HEK293 (cell line): ENCODE results near the gene HSPA2.

Source experiments
- HIC1 ChIP-seq: fragments of 450-650 bp; formaldehyde crosslinking; IDR thresholded peaks from 2 replicates; pipeline ENCODE4 v1.5.1; 2016; ENCODE audit warnings: missing biosample characterization, missing genetic modification characterization
- KLF17 ChIP-seq: fragments of 450-650 bp; formaldehyde crosslinking; IDR thresholded peaks from 2 replicates; pipeline ENCODE4 v1.5.1; 2016; ENCODE audit warnings: missing biosample characterization, missing genetic modification characterization
- OSR2 ChIP-seq: fragments of 450-650 bp; formaldehyde crosslinking; IDR thresholded peaks from 2 replicates; pipeline ENCODE4 v1.5.1; 2016; ENCODE audit warnings: missing biosample characterization, missing genetic modification characterization
- PATZ1 ChIP-seq: fragments of 450-650 bp; formaldehyde crosslinking; IDR thresholded peaks from 2 replicates; pipeline ENCODE4 v1.5.1; 2016; ENCODE audit warnings: missing biosample characterization, missing genetic modification characterization
- ZBTB10 ChIP-seq: fragments of 450-650 bp; formaldehyde crosslinking; IDR thresholded peaks from 2 replicates; pipeline ENCODE4 v1.5.1; 2016; ENCODE audit warnings: missing biosample characterization, missing genetic modification characterization
- ZBTB11 ChIP-seq: fragments of 450-650 bp; formaldehyde crosslinking; conservative IDR thresholded peaks from 2 replicates; pipeline ENCODE4 v1.5.1; 2016; ENCODE audit warnings: low read depth, missing biosample characterization, missing genetic modification characterization
- ZBTB17 ChIP-seq: fragments of 450-650 bp; formaldehyde crosslinking; IDR thresholded peaks from 2 replicates; pipeline ENCODE4 v1.5.1; 2016; ENCODE audit warnings: missing biosample characterization, missing genetic modification characterization
- ZBTB6 ChIP-seq: fragments of 450-650 bp; formaldehyde crosslinking; IDR thresholded peaks from 2 replicates; pipeline ENCODE4 v1.5.1; 2017; ENCODE audit warnings: missing biosample characterization, missing genetic modification characterization
- ZNF202 ChIP-seq: fragments of 450-650 bp; formaldehyde crosslinking; IDR thresholded peaks from 2 replicates; pipeline ENCODE4 v1.5.1; 2016; ENCODE audit warnings: missing biosample characterization, missing genetic modification characterization, borderline replicate concordance
- ZNF335 ChIP-seq: fragments of 450-650 bp; formaldehyde crosslinking; conservative IDR thresholded peaks from 2 replicates; pipeline ENCODE4 v1.5.1; 2016; ENCODE audit warnings: missing biosample characterization, missing genetic modification characterization
- ZNF391 ChIP-seq: fragments of 450-650 bp; formaldehyde crosslinking; IDR thresholded peaks from 2 replicates; pipeline ENCODE4 v1.5.1; 2016; ENCODE audit warnings: low read depth, missing biosample characterization, missing genetic modification characterization, borderline replicate concordance
- ZNF394 ChIP-seq: fragments of 450-650 bp; formaldehyde crosslinking; IDR thresholded peaks from 2 replicates; pipeline ENCODE4 v1.5.1; 2016; ENCODE audit warnings: missing biosample characterization, missing genetic modification characterization, mild to moderate bottlenecking, moderate library complexity, borderline replicate concordance
- ZNF433 ChIP-seq: fragments of 450-650 bp; formaldehyde crosslinking; IDR thresholded peaks from 2 replicates; pipeline ENCODE4 v1.5.1; 2016; ENCODE audit warnings: missing biosample characterization, missing genetic modification characterization, low read depth
- ZNF488 ChIP-seq: fragments of 450-650 bp; formaldehyde crosslinking; IDR thresholded peaks from 2 replicates; pipeline ENCODE4 v1.5.1; 2016; ENCODE audit warnings: missing biosample characterization, missing genetic modification characterization
- ZNF623 ChIP-seq: fragments of 450-650 bp; formaldehyde crosslinking; IDR thresholded peaks from 2 replicates; pipeline ENCODE4 v1.5.1; 2016; ENCODE audit warnings: missing biosample characterization, missing genetic modification characterization
- ZNF776 ChIP-seq: fragments of 450-650 bp; formaldehyde crosslinking; IDR thresholded peaks from 2 replicates; pipeline ENCODE4 v1.5.0; 2017; ENCODE audit warnings: missing biosample characterization, missing genetic modification characterization, borderline replicate concordance
- ZSCAN18 ChIP-seq: fragments of 450-650 bp; formaldehyde crosslinking; IDR thresholded peaks from 2 replicates; pipeline ENCODE4 v1.5.1; 2016; ENCODE audit warnings: missing biosample characterization, missing genetic modification characterization
- ZSCAN4 ChIP-seq: fragments of 450-650 bp; formaldehyde crosslinking; IDR thresholded peaks from 2 replicates; pipeline ENCODE4 v1.5.1; 2017; ENCODE audit warnings: missing biosample characterization, missing genetic modification characterization

HSPA2 gene

GRCh38 chr14:64502887-64503433 is 37.6 kb upstream of the HSPA2 start (continued):
- TF ChIP-seq ZSCAN4 (tag by site-specific recombination) (no peak), ZNF335 (peak; percentile 32; the same call in 1 of the 2 replicates), ZNF433 (tag by site-specific recombination) (no peak), HIC1 (tag by site-specific recombination) (no peak), ZNF623 (tag by site-specific recombination) (no peak), ZBTB17 (no peak), ZBTB11 (tag by site-specific recombination) (peak; percentile 94), ZNF202 (tag by site-specific recombination) (no peak), PATZ1 (tag by site-specific recombination) (peak; percentile 17; the same call in 1 of the 2 replicates), ZNF394 (tag by site-specific recombination) (0 out of 2 replicates have a peak, but pooled peaks have one; percentile 37), KLF17 (tag by site-specific recombination) (no peak), ZBTB10 (tag by site-specific recombination) (0 out of 2 replicates have a peak, but pooled peaks have one; percentile 41), ZNF776 (tag by site-specific recombination) (no peak), ZSCAN18 (tag by site-specific recombination) (no peak), ZBTB6 (tag by site-specific recombination) (no peak), ZNF391 (tag by site-specific recombination) (no peak), OSR2 (tag by site-specific recombination) (0 out of 2 replicates have a peak, but pooled peaks have one; percentile 9), ZNF488 (tag by site-specific recombination) (no peak)
